Astrocyte of the spinal cord (primary cell): ENCODE measurements around the gene HERPUD1.
"Not testable (repeated sequence)": the region's sequence is repeated elsewhere in the genome, so short reads cannot be mapped to it uniquely, and the experiment has no call there.

Source experiments
- DNase-seq: peaks from one replicate; pipeline ENCODE4 v3.0.0; 2011; ENCODE audit warnings: low read depth, low spot score
- H3K4me3 ChIP-seq: 2 replicates; pipeline ENCODE4 v1.5.1; 2011; ENCODE audit warnings: low read depth, mild to moderate bottlenecking, low read length, moderate library complexity
- CTCF ChIP-seq: IDR thresholded peaks from 2 replicates; pipeline ENCODE4 v1.5.1; 2012; ENCODE audit warnings: low read depth, mild to moderate bottlenecking, low read length, inconsistent platforms
- in situ Hi-C: cut with HindIII; loops from 2 replicates; pipeline ENCODE4 v1.10.0; 2017; ENCODE audit warnings: low sequenced_read_pairs

HERPUD1 gene

GRCh38 chr16:56931892-56932720, at the start of gene HERPUD1:
Gene HERPUD1, plus strand, starts transcription at chr16:56932142. Its CDS starts 103 bp downstream, at chr16:56932245.
- no peak for TF ChIP-seq CTCF
- in situ Hi-C loops: no loop called here
- H3K4me3 ChIP-seq: peak within 1 kb of the TSS; percentile 95
- DNase-seq: peak; percentile 98

- DNase-seq: no peak
- in situ Hi-C loops: no loop called here
Measured at GRCh38 chr16:56883586-56883985, 48.4 kb upstream of the HERPUD1 start.

GRCh38 chr16:56884026-56884582, 47.8 kb upstream of the HERPUD1 start:
- no peak for TF ChIP-seq CTCF
- H3K4me3 ChIP-seq: no peak overlapping the region
- DNase-seq: no peak
- in situ Hi-C loops: no loop called here

More at GRCh38 chr16:56883586-56883985, 48.4 kb upstream of the HERPUD1 start:
- no peak for TF ChIP-seq CTCF
- H3K4me3 ChIP-seq: no peak overlapping the region

GRCh38 chr16:56884929-56885328, 47.0 kb upstream of the HERPUD1 start:
- not testable (repeated sequence) for DNase-seq

GRCh38 chr16:56885446-56886162, 46.3 kb upstream of the HERPUD1 start:
- H3K4me3 ChIP-seq: no peak overlapping the region
- in situ Hi-C loops: no loop called here
- DNase-seq: no peak
- no peak for TF ChIP-seq CTCF

More at GRCh38 chr16:56884929-56885328, 47.0 kb upstream of the HERPUD1 start:
- in situ Hi-C loops, H3K4me3 ChIP-seq: not testable (repeated sequence)

- in situ Hi-C loops: no loop called here
- no peak for TF ChIP-seq CTCF
- no peak overlapping the region for H3K4me3 ChIP-seq
- no peak for DNase-seq
Measured at GRCh38 chr16:56886296-56886695, 45.6 kb upstream of the HERPUD1 start.

GRCh38 chr16:56886826-56887225, 45.1 kb upstream of the HERPUD1 start:
- no peak for DNase-seq
- in situ Hi-C loops: no loop called here
- no peak overlapping the region for H3K4me3 ChIP-seq
- TF ChIP-seq CTCF: no peak
